Measurements from ENCODE around the gene LONP1.
"Not testable (repeated sequence)": the region's sequence is repeated elsewhere in the genome, so short reads cannot be mapped to it uniquely, and the experiment has no call there.

The LONP1 gene

DNA sequence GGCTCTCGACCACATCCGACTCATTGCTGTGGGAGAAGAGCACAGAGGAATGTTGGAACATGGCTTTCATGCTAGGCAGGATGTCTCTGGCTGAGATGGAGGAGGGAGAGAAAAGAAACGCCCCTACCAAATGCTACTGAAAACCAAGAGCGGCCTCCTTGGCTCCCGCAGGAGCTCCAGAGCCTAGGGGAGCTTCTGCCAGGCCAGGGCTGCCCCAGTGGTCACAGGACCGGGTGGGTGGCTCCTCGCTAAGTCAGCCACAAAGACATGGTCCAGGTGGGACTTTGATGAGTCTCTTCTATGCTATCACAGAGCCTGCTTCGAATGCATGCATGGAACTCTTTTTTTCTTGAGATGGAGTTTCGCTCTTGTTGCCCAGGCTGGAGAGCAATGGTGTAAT is 6.7 kb downstream of the LONP1 start:
- no peak for DNase-seq (ENCODE audit: low read depth)

DNA sequence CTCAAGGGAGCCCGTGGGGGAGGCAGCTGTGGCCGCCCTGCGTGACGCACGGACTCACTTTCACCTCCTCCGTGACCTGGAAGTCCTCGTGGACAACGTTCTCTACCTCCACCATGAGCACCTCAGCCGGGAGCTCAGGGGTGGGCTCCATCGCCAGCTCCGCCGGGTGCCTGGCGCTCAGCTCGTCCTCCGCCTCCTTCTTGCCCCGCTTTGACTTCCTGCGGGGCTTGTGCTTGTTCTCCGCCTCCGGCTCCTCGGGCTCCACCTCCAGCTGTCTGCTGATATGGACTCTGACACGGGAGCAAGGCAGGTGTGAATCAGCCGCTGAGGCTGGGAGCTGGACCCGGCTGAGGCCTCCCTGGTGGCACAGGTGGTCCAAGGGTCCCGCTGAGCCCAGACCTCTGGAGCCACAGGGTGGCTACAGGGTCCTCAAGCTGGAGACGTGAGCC is 8.2 kb downstream of the LONP1 start:
- no peak for DNase-seq (ENCODE audit: low read depth)

DNA sequence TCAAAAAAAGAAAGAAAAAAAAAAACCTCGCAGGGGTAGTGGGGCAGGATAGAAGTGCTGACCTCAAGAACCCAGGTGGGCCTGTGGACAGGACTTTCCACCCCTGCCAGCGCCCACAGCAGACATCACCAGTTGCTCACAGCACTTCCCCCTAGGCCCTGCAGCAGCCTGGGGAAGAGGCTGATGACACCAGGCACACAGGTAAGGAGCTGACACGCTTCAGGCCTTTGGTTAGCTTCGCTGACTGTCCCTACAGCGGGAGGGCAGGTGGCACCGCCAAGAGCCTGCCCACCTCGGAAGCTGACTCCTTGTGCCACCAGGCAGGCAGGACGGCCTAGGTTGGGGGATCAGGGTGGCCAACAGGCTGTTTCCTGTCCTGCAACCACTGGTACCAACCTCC is 8.9 kb downstream of the LONP1 start:
- DNase-seq (ENCODE audit: low read depth), result no peak

DNA sequence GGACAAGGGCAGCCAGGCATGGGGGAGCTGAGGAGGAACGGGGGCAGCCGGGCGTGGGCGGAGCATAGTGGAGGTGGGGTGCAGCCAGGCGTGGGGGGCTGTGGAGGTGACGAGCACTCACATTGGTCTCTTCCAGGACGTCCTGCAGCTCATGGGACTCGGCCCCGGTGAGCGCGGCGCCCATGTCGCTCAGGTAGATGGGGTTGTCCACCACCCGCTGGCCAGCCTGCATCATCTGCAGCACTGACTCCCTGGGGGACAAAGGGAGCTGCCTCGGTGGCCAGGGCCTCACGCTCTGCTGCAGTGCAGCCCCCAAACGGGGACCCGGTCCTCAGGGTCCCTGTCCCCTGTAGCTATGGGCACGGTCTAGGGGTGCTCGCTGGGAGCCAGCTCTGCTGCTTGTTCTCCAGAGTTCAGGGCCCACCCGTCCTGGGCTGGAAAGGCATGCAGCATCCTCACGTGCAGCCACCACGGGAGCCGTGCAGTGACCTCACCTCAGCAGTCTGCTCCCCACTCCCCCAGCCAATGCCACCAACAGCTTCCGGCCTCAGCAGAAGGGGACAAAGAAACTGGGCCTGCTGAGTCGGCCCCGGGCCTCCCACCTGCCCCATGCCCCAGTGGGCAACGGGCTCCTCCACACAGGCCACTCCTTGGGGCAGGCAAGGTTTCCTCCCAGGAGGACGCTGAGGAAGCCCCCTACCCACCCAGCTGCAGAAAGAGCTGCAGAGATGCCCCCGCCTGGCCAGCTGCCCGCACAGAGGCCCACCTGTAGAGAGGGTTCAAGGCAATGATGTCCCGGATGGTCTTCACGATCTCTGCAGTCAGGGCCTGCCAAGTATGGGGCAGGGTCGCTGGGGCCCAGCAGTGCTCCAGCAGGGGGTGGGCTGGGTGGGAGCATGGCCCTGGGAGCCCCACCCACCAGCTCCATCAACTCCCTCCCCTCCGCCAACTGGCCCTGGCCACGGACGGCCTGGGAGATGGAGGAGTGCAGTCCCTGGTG is 12.1 kb downstream of the LONP1 start:
- no peak for DNase-seq (ENCODE audit: low read depth)

DNA sequence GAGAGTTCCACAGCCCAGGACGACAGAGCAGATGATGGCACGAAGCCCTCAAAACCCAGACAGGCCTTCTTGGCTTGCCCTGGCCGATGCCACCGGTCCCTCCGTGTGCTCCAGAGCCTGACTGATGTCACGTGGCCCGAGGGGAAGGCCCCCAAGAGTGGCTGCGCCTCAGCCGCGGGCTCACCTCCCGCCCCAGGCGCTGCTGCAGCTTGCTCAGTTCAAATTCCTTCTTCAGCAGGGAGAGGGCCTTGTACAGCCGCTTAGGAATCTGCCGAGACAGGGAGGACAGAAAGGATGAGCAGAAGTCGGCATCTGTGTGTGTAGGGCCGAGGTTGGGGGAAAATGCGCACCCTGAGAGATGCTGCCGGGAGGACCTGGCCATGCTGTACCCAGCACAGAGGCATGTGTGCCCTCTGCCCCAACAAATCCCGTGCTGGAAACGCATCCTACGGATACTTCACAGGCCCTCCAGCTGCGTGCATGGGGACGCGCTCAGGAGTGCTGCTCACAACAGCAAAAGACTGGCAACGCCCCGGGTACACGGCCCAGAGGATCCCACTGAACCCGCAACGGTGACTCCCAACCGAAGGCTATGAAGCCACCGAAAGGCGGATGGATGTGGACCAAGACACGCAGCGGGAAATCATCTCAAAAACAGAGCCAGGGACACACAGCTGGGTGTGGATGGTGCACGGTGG is 12.9 kb downstream of the LONP1 start:
- no peak for DNase-seq (ENCODE audit: low read depth)

DNA sequence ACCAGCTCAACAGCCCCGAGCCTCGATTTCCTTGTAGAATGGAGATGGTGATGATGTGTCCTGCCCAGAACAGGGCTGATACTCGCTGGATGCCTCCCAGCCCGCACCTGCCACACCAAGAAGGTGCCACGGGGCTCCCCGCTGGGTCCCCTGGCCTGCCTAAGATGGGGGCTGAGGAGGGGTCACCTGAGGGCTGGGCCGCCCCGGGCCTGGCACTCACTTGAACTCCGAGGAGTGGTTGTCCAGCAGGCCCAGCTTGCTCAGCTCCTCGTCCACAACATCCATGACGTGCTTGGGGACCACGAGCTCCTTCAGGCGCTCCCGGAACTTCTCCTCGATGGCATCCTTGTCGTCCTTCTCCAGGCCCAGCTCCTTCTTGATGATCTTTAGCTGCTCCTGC is 14.4 kb downstream of the LONP1 start:
- no peak for DNase-seq (ENCODE audit: low read depth)

DNA sequence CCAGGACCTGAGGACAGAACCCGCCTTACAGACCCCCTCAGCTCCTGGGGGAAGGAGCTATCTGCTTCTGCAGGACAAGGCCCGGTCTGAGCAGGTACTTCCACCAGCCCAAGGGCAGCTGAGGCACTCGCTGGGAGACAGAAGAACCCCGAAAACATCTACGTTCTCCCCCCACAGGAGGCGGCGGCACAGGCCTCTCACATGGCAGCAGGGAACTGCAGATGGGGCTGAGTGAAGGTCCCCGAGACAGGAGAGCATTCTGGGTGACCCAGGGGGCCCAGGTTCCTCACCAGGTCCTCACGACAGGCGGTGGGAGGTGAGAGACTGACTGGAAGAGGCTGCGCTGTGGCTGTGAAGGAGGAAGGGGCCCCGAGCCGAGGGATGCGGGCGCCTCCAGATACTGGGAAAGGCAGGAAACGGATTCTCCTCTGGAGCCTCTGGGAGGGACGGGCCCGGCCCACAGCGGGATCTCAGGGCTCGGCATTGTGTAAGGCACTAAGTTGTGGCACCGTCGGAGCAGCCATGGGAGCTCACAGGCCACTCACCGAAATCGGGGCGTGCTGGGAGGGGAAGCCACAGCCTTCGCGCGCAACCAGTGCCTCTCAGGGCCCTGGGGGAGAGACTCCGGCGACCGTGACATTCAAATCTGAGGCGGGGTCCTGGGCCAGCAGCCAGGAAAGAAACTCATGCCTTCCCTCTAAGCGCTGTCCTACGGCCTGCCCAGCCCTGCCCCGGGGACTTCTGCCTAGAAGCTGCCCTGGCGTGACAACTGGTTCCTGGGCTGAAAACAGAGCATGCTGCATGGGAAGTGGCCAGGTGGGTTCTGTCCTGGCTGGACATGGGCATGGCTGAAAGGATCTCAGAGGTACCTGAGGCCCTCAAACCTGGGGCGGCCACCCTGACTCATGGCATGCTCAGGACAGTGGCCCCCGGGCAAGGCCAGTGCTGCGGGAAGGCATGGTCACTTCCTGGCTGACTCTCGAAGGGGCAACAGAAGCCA is 15.8 kb downstream of the LONP1 start:
- no peak for DNase-seq (ENCODE audit: low read depth)

DNA sequence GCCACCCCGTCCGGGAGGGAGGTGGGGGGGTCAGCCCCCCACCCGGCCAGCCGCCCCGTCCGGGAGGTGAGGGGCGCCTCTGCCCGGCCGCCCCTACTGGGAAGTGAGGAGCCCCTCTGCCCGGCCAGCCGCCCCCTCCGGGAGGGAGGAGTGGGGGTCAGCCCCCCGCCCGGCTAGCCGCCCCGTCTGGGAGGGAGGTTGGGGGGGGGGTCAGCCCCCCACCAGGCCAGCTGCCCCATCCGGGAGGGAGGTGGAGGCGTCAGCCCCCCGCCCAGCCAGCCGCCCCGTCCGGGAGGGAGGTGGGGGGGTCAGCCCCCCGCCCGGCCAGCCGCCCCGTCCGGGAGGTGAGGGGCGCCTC is 17.9 kb downstream of the LONP1 start:
- not testable (repeated sequence) for DNase-seq (ENCODE audit: low read depth)

DNA sequence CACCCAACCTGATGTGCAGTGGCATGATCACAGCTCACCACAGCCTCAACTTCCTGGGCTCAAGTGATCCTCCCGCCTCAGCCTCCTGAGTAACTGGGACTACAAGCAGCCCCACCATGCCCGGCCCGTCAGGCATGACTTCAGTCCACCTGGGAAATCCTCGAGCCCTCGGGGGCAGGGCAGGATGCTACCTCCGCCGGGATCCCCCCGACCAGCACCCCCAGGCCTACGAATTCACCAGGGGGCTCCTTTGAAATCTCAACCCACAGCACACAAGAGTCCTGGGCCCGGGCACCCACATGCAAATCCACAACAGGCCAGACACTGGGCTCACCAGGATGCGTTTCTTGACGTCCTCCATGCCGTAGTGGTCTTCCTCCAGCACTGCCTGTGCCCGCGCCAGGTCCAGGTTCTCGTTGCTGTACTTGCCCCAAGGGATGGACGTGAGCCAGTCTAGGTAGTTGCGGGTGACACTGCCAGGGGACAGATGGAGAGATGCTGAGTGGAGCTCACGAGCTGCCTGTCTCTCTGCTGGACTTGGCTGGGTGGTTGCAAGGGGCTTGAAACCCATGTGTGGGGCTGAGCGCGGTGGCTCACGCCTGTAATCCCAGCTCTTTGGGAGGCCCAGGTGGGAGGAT is 19.4 kb downstream of the LONP1 start:
- DNase-seq (ENCODE audit: low read depth), result no peak

DNA sequence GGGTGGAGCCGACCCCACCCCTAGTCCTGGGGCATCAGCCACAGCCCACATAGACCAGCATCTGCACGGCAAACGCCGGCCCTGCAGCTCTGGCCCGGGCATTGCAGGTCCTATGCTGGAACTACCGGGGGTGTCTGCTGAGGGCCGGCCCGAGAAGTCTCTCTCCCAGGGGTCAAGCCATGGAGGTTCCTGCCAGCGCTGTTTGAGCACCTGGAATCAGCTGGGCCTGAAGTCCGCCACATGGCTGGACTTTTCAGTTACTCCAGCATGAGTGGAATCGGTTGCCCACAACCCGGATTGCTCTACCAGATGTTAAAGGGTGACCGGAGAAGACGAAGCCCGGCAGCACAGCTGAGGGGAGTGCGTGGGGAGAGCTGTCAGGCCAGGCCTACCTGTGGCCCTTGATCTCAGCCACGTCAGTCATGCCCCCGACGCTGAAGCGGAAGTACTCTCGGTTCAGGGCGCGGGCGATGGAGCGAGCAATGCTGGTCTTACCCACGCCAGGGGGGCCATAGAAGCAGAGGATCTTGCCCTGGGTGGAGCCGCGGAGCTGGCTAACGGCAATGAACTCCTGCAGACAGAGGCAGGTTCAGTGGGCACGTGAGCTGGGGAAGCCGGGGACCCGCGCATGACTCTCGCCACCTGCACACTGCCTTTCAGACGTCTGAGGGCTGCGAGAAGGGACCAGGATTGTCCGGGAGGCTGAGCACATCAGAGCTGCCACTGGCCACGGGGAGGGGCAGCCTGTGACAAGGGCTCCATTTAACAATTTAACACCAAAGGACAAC is 21.1 kb downstream of the LONP1 start:
- DNase-seq (ENCODE audit: low read depth), result no peak

DNA sequence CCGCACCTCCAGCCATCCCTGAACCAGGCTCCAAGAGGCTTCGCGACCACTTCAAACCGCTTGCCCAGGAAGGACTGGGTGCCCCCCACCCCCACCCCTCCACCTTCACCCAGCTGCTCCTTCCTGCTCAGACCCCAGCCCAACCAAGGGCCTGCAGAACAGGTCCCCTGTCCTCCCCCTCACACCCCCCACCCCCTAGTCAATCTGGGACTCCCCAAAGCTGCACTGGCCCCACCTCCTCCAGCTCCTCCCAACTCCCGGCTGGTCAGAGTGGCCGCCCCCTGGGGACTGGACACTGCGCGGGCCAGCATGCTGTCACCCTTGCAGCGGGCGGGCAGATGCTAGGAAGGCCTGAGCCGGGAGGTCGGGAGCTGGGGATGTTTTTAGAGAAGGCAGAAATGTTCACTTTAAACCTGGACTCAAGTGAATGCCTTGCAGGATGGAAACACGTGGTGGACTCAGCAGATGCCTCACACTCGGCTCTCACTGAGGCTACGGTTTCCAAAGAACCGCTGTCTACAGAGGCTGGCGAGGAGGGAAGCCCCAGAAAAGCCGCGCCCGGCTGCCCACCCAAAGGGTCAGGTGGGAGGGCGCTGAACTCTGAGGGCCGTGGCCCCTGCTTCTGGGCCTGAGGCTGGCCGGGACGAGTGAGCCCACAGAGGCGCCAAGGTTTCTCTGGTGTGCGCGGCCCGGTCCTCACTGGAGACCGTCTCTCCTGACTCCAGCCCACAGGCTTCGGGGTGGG is 21.9 kb downstream of the LONP1 start:
- DNase-seq (ENCODE audit: low read depth), result no peak

DNA sequence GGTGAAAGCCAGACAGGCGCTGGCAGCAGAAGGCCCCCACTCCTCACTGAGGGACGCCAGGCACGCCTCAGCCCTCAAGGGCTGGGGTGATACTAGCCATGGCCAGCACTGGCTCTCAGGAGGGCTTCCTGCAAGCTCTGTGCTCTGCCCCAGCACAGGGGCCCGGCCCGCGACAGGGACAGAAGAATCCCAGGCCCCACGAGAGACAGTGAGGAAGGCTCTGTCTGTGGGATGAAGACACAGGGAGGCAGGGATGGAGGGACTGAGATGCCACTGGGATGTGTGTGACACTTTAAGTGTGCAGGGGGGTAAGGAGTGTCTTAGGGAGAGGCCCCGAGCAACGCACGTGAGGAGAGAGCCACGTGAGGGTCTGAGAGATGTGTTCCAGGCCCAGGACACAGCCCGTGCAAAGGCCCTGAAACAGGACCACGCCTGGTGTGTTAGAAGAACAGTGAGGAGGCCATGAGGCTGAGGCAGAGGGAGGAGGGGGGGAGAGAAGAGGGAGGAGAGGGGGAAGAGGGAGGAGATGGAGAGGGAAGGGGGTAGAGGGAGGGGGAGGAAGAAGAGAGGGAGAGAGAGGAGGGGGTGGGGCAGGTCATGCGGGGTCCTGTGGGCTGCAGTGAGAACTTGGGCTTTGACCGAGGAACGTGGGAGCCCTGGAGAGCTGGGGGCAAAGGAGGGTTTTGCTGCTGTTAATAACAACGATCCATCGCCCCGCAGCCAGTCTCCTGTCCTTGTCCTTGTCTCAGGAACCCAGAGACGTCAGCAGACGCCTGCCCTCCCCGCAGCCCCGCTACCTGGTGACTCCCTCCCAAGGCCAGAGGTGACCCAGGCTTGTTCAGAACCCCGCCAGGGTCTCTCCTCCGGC is 22.7 kb downstream of the LONP1 start:
- no peak for DNase-seq (ENCODE audit: low read depth)

DNA sequence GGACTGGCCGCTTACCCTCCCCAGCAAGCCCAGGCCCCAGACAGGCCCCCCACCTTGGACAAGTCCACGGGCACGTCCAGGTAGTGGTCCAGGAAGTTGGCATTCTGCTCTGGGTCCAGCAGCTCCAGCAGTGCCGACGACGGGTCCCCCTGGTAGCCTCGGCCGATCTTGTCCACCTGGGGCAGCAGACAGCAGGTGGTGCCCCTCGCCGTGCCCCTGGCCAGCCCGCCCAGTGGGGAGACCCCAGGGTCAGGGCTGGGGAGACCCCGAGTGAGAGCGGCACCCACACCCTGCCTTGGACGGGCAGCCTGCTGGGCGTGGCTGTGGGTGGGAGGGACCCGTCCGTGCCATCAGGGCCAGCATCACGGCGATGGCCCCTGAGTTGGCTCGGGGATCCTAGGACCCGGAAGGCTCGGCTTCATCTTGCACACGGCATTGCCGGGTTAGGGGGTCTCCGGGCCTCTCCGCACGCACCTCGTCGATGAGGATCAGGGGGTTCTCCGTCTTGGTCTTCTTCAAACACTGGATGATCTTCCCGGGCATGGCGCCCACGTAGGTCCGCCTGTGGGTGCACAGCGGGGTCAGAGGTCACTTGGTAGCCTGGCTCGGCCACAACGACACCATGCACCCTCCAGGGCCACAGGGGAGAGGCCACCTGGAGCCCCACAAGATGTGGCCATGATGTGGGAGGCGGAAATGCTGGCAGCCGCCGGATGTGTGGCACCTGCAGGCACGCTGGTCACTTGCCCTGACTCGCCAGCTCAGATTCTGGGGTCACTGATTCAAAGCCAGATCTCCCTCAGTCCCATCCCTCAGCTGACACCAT is 23.5 kb downstream of the LONP1 start:
- no peak for DNase-seq (ENCODE audit: low read depth)

DNA sequence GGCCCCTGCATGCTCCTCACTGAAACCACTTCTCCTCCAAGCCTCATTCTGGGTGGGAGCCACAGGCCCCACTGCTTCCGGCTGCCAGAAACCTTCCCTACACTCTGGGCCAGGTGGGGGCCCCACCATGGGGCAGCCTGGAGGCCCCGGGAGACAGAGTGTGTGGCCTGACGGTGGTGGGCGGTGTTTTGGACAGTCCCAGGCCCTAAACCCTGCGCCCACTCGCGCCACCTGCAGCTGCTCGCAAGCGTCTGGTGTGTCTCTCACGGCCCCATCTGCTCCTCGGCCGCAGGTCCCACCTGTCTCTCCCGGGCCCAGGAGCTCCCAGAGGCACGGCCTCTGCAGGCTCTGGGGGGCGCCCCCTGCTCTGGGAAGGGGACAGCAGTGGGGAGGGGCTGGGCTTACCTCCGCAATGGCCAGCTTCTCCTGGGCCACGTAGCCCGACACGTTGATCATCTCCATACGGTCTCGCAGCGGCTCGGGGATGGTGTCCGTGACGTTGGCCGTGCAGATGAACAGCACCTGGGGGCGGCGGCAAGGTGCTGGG is 24.2 kb downstream of the LONP1 start:
- DNase-seq (ENCODE audit: low read depth), result no peak

DNA sequence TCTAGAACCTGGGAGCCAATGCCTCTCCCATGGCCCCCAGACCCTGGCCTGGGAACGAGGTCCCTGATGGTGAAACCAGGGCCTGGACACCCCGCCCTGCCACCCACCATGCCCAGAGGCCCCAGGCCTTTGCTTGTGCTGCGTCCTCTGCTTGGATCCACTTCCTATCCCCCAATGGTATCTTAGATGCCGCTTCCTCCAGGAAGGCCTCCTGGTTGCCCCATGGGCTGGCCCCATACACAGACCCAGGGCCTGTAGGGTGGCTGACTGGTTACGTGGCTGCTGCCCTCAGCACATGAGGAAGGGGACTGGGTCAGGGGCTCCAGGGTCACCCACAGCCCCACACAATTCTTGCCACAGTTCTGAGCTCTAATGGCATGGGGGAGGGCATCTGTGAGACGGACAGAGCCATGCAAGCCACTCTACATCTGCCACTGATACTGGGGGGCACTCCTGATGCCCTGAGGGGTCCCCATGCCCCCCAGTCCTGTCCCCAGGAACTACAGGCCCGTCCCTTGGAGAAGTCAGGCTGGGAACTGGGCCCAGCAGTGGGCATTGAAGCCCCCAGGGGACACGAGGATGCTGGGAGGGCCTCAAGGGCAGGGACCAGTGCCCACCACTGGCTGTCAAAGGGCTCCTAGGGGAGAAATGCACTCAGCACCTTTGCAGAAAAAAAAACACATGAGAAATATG is 24.8 kb downstream of the LONP1 start:
- no peak for DNase-seq (ENCODE audit: low read depth)

DNA sequence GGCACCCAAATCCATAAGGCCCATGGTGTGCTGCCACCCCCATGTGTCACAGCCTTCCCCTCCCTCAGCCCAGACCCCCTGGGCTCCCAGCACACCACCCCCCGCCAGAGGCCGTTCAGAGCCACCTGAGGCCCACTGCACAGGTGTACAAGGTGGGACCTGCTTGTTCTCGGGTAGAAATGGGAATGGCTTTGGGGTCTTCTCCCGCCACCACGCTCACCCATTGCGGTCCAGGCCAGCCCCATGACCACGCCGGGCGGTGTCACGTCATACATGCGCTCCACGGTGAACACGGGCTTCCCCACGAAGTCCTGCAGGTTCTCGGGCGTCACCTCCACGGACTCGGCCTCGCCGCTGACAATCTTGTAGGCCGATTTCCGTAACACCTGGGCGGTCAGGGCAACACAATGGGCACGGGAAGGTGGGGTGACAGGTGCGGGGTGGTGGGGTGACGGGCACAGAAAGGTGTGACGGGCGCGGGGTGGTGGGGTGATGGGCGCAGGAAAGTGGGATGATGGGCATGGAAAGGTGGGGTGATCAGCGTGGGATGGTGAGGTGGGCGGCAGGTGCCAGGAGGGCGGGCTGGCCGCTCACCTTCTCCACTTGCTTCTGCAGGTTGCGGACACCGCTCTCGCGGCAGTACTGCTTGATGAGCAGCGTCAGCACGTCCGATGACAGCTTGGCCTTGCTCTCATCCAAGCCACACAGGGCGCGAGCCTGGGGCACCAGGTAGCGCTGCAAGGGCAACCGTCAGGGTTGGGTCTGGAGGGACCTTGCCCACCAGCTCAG is 25.6 kb downstream of the LONP1 start:
- no peak for DNase-seq (ENCODE audit: low read depth)
